CD4-positive, alpha-beta T cell (primary cell): ENCODE data around the gene WDR93. TPM values are rescaled to one million over a fixed set of nuclear protein-coding genes. Genes with fewer than 3 reads are reported as not detected.

Experiments
- ATAC-seq: fragments of 200-7000 bp; cut with Tn5 transposase; one replicate; pipeline ENCODE4 v1.10.0; 2022; ENCODE audit warnings: mild to moderate bottlenecking; ENCODE audit not compliant: poor library complexity
- CTCF ChIA-PET: fragments of 350-600 bp; sonication (Branson Sonifier 250); formaldehyde crosslinking; loops from one replicate; lab custom pipeline; 2021; ENCODE audit warnings: antibody characterized with exemption, inconsistent platforms; lab: Charles Lee
- POLR2A ChIA-PET: fragments of 350-600 bp; sonication (Branson Sonifier 250); formaldehyde crosslinking; loops from one replicate; lab custom pipeline; 2021; ENCODE audit warnings: antibody characterized with exemption, inconsistent platforms; lab: Charles Lee
- DNase-seq, 14 experiments: peaks; one replicate each; pipeline ENCODE4 v3.0.0-alpha.2; 2013 to 2020; ENCODE audit warnings: mixed read lengths in 2 of 14
- H3K27ac ChIP-seq, 2 donors: one replicate each; pipeline versions ENCODE4 v1.5.1 to v1.7.0; 2013; ENCODE audit warnings: low read length in 2 of 2, low read depth in 1 of 2, mild to moderate bottlenecking in 1 of 2
- H3K27me3 ChIP-seq, 2 experiments: 1 replicate in 1 of 2; 2 replicates in 1 of 2; pipeline versions ENCODE4 v1.6.1 to v1.7.0; 2013; ENCODE audit warnings: low read length in 2 of 2, control low read depth in 1 of 2, mild to moderate bottlenecking in 1 of 2, moderate library complexity in 1 of 2; ENCODE audit not compliant: insufficient read depth in 2 of 2, control insufficient read depth in 1 of 2
- H3K36me3 ChIP-seq: one replicate; pipeline ENCODE4 v1.6.1; 2013; ENCODE audit warnings: low read length, control low read depth; ENCODE audit not compliant: insufficient read depth
- H3K4me1 ChIP-seq: one replicate; pipeline ENCODE4 v1.6.1; 2013; ENCODE audit warnings: low read length, control low read depth; ENCODE audit not compliant: insufficient read depth
- H3K4me3 ChIP-seq: one replicate; pipeline ENCODE4 v1.5.1; 2013; ENCODE audit warnings: mild to moderate bottlenecking, low read length, moderate library complexity
- H3K9me3 ChIP-seq, 2 experiments: 1 replicate in 1 of 2; 2 replicates in 1 of 2; pipeline versions ENCODE4 v1.6.1 to v1.7.0; 2013; ENCODE audit warnings: low read length in 2 of 2, mild to moderate bottlenecking in 2 of 2, control low read depth in 1 of 2, moderate library complexity in 1 of 2; ENCODE audit not compliant: control insufficient read depth in 1 of 2, insufficient read depth in 1 of 2
- H3K27ac Mint-ChIP-seq: one replicate; pipeline ENCODE4 v1.8.0; 2020; ENCODE audit warnings: mixed read lengths
- H3K27me3 Mint-ChIP-seq: one replicate; pipeline ENCODE4 v1.8.0; 2021; ENCODE audit warnings: mixed read lengths
- H3K36me3 Mint-ChIP-seq: one replicate; pipeline ENCODE4 v1.8.0; 2021; ENCODE audit warnings: low read depth, mixed read lengths
- H3K4me1 Mint-ChIP-seq: one replicate; pipeline ENCODE4 v1.8.0; 2021; ENCODE audit warnings: low read depth, mixed read lengths
- H3K4me3 Mint-ChIP-seq: one replicate; pipeline ENCODE4 v1.8.0; 2020; ENCODE audit warnings: mild to moderate bottlenecking, mixed read lengths
- H3K9me3 Mint-ChIP-seq: one replicate; pipeline ENCODE4 v1.8.0; 2020; ENCODE audit warnings: mixed read lengths
- CTCF ChIP-seq: fragments of 200-600 bp; IDR thresholded peaks from one replicate; pipeline ENCODE4 v1.8.0; 2022; ENCODE audit warnings: antibody characterized with exemption, mild to moderate bottlenecking
- intact Hi-C, 2 experiments: fragments of 100-400 bp; cut with DNase I in 1 of 2; cut with micrococcal nuclease in 1 of 2; formaldehyde crosslinking; loops; one replicate each; pipeline versions ENCODE4 v1.15.1 to v1.9.0; 2023 to 2025; cut with DNase I, micrococcal nuclease
- total RNA-seq, 174 experiments: library from RNA in 2 of 174; stranded (reverse) in 2 of 174; gene quantifications; one replicate each; pipeline ENCODE4 v1.2.3 and lab custom pipeline; 2021 to 2026

WDR93 gene
- total RNA-seq, 2 experiments from 2014 or later = not detected

GRCh38 chr15:89666184-89666857, 24.3 kb upstream of the WDR93 start:
- Histone ChIP-seq H3K36me3 (no peaks in the 10 kb centered on the region), H3K4me3 (no peak overlapping the region), H3K4me1 (peaks cover 3% of the 10 kb centered on the region), H3K9me3 (peaks cover 0 to 6% of the 10 kb centered on the region in 2 experiments), H3K27me3 (peaks cover 18 to 23% of the 10 kb centered on the region in 2 experiments), H3K27ac (no peak overlapping the region)
- Mint-ChIP-seq H3K4me1 (peaks cover 4% of the 10 kb centered on the region), H3K36me3 (no peaks in the 10 kb centered on the region), H3K9me3 (no peaks in the 10 kb centered on the region), H3K27me3 (peaks cover 37% of the 10 kb centered on the region), H3K4me3 (no peak overlapping the region), H3K27ac (no peak overlapping the region)
- no peak for TF ChIP-seq CTCF
- ChIA-PET POLR2A (no interaction called here), CTCF (no interaction called here)
- DNase-seq = no peak
- intact Hi-C loops = no loop called here
- ATAC-seq = no peak

GRCh38 chr15:89666858-89667705, 23.5 kb upstream of the WDR93 start:
- Histone ChIP-seq H3K4me1 (peaks cover 3% of the 10 kb centered on the region), H3K4me3 (no peak overlapping the region), H3K36me3 (no peaks in the 10 kb centered on the region), H3K9me3 (peaks cover 0 to 6% of the 10 kb centered on the region in 2 experiments), H3K27ac (no peak overlapping the region), H3K27me3 (peaks cover 18 to 23% of the 10 kb centered on the region in 2 experiments)
- ChIA-PET CTCF (no interaction called here), POLR2A (no interaction called here)
- DNase-seq (no peak), ATAC-seq (no peak)
- Mint-ChIP-seq H3K36me3 (no peaks in the 10 kb centered on the region), H3K9me3 (no peaks in the 10 kb centered on the region), H3K4me1 (peaks cover 4% of the 10 kb centered on the region), H3K4me3 (no peak overlapping the region), H3K27me3 (peaks cover 35% of the 10 kb centered on the region), H3K27ac (no peak overlapping the region)
- TF ChIP-seq CTCF = no peak
- intact Hi-C loops = no loop called here

- no peak for ATAC-seq
- peaks cover 3% of the 10 kb centered on the region for H3K4me1 ChIP-seq
- TF ChIP-seq CTCF = no peak
- Mint-ChIP-seq H3K27me3 (peaks cover 30% of the 10 kb centered on the region), H3K27ac (no peak overlapping the region), H3K4me1 (peaks cover 4% of the 10 kb centered on the region), H3K36me3 (no peaks in the 10 kb centered on the region), H3K4me3 (no peak overlapping the region), H3K9me3 (no peaks in the 10 kb centered on the region)
- H3K36me3 ChIP-seq = no peaks in the 10 kb centered on the region
- H3K9me3 ChIP-seq = peaks cover 0 to 6% of the 10 kb centered on the region in 2 experiments
- ChIA-PET CTCF (no interaction called here), POLR2A (no interaction called here)
- H3K27me3 ChIP-seq = peaks cover 17 to 23% of the 10 kb centered on the region in 2 experiments
- H3K27ac ChIP-seq = no peak overlapping the region
- intact Hi-C loops = no loop called here
- DNase-seq = no peak
- no peak overlapping the region for H3K4me3 ChIP-seq
Measured at GRCh38 chr15:89667706-89667960, 23.0 kb upstream of the WDR93 start.
